Non-pigmented ciliary epithelial cell (primary cell): ENCODE measurements around the gene ADAM29.
"Not testable (repeated sequence)": the region's sequence is repeated elsewhere in the genome, so short reads cannot be mapped to it uniquely, and the experiment has no call there.

Experiments used
- DNase-seq: peaks from one replicate; pipeline ENCODE4 v3.0.0-alpha.2; 2010; ENCODE audit warnings: low read depth

Gene ADAM29

DNA sequence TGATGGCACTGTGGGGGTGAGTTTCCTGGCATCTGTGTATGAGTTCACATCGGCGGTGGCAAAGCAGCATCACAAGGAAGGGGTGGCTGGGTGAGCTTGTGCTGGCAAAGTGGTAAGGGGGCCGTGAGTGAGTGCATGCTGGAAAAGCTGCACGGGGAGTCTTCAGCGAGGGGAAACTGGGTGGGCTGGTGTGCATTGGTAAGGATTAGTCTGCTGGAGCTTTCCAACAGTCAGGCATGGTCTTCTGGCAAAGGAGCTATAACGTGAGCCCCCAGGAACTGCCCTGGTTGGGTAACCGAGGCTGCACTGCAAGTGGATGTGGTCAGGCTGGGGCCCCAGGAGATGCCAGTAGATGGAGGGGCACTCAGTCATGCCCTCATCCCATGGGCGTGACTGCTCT lies 30.7 kb downstream of the ADAM29 start:
- no peak for DNase-seq

DNA sequence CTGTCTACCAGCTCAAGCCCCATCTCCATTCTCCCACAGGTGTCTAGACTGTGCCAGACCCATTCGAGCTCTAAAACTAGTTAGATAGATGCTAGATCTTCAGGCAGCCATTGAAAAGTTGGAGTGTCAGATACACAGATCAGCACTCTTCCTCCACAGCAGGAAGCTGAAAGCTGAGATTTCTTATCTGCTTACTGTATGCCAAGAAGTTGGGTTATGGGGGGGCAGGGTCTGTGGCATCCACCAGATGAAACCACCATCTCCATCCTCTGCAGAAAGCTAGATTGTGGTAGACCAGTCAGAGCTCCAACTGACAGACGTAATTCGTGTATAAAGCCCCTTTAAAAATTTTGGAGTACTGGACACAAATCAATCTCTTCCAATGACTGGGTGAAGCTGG lies 54.8 kb downstream of the ADAM29 start:
- DNase-seq, result no peak

DNA sequence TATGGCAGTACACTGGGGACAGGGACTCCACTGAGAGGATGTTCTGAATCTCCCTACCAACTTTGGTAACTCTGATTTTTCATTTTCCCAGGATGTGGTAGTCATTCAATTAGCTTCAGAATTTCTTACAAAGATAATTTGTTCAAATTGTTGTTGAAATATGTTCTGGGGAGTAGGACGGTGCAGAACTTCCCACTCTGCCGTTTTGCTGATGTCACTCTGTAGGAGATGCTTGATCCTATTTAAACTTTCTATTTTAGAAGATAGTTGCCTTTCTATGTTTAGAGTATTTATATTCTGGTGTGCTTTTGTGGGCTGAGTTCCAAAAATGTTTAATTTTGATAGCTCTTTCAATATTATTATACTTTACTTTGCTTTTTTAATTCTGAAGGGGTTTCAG lies 55.2 kb downstream of the ADAM29 start:
- DNase-seq, result no peak

GRCh38 chr4:174983128-174983750 lies 65.1 kb downstream of the ADAM29 start:
- DNase-seq, result no peak

DNA sequence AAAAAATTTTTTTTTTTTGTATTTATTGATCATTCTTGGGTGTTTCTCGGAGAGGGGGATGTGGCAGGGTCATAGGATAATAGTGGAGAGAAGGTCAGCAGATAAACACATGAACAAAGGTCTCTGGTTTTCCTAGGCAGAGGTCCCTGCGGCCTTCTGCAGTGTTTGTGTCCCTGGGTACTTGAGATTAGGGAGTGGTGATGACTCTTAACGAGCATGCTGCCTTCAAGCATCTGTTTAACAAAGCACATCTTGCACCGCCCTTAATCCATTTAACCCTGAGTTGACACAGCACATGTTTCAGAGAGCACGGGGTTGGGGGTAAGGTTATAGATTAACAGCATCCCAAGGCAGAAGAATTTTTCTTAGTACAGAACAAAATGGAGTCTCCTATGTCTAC lies 65.7 kb downstream of the ADAM29 start:
- not testable (repeated sequence) for DNase-seq

DNA sequence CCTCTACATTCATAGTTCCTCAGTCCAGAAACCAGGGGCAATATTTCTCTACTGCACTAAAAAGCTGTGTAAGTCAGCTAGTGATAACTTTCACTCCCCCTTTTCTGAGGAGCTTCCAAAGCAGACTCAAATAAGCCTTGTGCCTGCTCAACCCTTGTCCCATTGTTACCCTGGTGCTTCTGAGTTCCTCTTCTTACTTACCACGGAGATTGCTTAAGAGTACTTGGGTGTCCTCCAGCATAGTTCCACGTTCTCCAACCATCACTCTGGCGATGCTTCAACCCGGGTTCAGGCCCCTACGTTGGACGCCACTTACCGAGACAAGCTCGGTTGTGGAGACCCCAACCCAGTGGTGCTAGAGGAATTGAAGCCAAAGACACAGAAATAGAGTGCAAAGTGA lies 71.6 kb downstream of the ADAM29 start:
- no peak for DNase-seq

- no peak for DNase-seq
These were observed 75.8 kb downstream of the ADAM29 start for GRCh38 chr4:174993916-174994315.

DNA sequence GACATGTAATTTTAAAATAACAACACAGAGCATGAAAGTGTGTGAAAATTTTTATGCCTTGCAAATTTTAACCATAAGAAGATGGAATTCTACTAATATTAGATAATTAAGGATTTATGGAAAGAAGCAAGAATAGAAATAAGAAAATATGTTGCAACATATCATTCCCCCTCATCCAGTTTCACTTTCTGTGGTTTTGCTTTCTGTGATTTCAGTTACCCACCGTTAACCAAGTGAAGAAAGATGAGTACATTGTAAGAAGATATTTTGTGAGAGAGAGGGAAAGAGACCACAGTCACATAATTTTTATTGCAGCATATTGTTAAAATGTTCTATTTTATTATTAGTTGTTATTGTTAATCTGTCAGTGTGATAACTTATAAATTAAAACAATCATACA lies 77.9 kb downstream of the ADAM29 start:
- no peak for DNase-seq

GRCh38 chr4:174999407-174999806 lies 81.2 kb downstream of the ADAM29 start:
- DNase-seq, result peak; percentile 22

GRCh38 chr4:175017751-175018150 lies 99.6 kb downstream of the ADAM29 start:
- no peak for DNase-seq

- DNase-seq, result not testable (repeated sequence)
These were observed 101.3 kb downstream of the ADAM29 start for GRCh38 chr4:175019447-175019846.
